ENCODE data around the gene ZC3H12A. TPM values are rescaled to one million over a fixed set of nuclear protein-coding genes. Genes with fewer than 3 reads are reported as not detected.

Gene ZC3H12A
- total and polyA plus RNA-seq, 7 donors: 7.4 to 72.4 (median 14.4) TPM

GRCh38 chr1:37509181-37509580 lies 34.8 kb downstream of the ZC3H12A start:
- Histone ChIP-seq H3K4me1 (peaks cover 0 to 27% (median 18%) of the 10 kb centered on the region in 4 donors), H3K4me3 (no peak overlapping the region), H3K36me3 (peaks cover 9 to 84% (median 21%) of the 10 kb centered on the region in 4 donors), H3K27me3 (no peaks in the 10 kb centered on the region), H3K27ac (no peak overlapping the region), H3K9me3 (no peaks in the 10 kb centered on the region)
- WGBS, 2 donors: 86 to 91% methylated on average over 4 of the region's 4 CpGs
- no peak for DNase-seq
- intact Hi-C loops (cut with DNase I): no loop called here
- TF ChIP-seq POLR2AphosphoS5 (IDR thresholded peaks at IDR 0.05) (no peak), EP300 (IDR thresholded peaks at IDR 0.05) (no peak), POLR2A (IDR thresholded peaks at IDR 0.05) (no peak), CTCF (IDR thresholded peaks at IDR 0.05) (no peak)

- H3K4me1 ChIP-seq: peaks cover 0 to 32% (median 20%) of the 10 kb centered on the region in 4 donors
- H3K36me3 ChIP-seq: peaks cover 1 to 39% (median 4%) of the 10 kb centered on the region in 4 donors
- TF ChIP-seq CTCF (IDR thresholded peaks at IDR 0.05): no peak
- no peak for TF ChIP-seq POLR2A (IDR thresholded peaks at IDR 0.05)
- TF ChIP-seq EP300 (IDR thresholded peaks at IDR 0.05): no peak
- no peak for TF ChIP-seq POLR2AphosphoS5 (IDR thresholded peaks at IDR 0.05)
- peak overlapping the region; percentile 92 to 98 (median 96) for H3K27ac ChIP-seq
- H3K4me3 ChIP-seq: peak overlapping the region; percentile 50 to 99 (median 84)
- H3K9me3 ChIP-seq: no peaks in the 10 kb centered on the region
- DNase-seq: no peak
- WGBS, 2 donors: 2 to 3% methylated on average over 26 of the region's 26 CpGs
- no peaks in the 10 kb centered on the region for H3K27me3 ChIP-seq
- intact Hi-C loops (cut with DNase I): loop anchor here (2.0 to 5.0 kb wide), 3 partner anchors 38 to 178 kb away; partner anchors contain the start of genes CDCA8 and SNIP1
These were observed 39.5 kb downstream of the ZC3H12A start for GRCh38 chr1:37513795-37514349.

- H3K4me3 ChIP-seq: peak within 1 kb of the TSS; percentile 50 to 99 (median 84)
- DNase-seq: peak; percentile 90
- WGBS, 2 donors: 0 to 1% methylated on average over 100 of the region's 100 CpGs
- H3K4me1 ChIP-seq: peaks cover 0 to 32% (median 20%) of the 10 kb centered on the region in 4 donors
- TF ChIP-seq POLR2A (IDR thresholded peaks at IDR 0.05) (peak; percentile 76 to 77), CTCF (IDR thresholded peaks at IDR 0.05) (peak in 2 of 4 experiments; percentile 16 to 82), EP300 (IDR thresholded peaks at IDR 0.05) (no peak), POLR2AphosphoS5 (IDR thresholded peaks at IDR 0.05) (peak; percentile 75 to 91 (median 84))
- no peaks in the 10 kb centered on the region for H3K27me3 ChIP-seq
- H3K9me3 ChIP-seq: no peaks in the 10 kb centered on the region
- intact Hi-C loops (cut with DNase I): loop anchor here (2.0 to 5.0 kb wide), 3 partner anchors 38 to 178 kb away; partner anchors contain the start of genes CDCA8 and SNIP1
- peak within 1 kb of the TSS; percentile 92 to 98 (median 96) for H3K27ac ChIP-seq
- H3K36me3 ChIP-seq: peaks cover 0 to 32% (median 0%) of the 10 kb centered on the region in 4 donors
These were observed 40.2 kb downstream of the ZC3H12A start, which contains the start of gene MEAF6 for GRCh38 chr1:37514350-37515184. TSS of gene MEAF6 (minus strand) at chr1:37514766. CDS start at chr1:37514746, 20 bp downstream.

GRCh38 chr1:37515185-37516034 lies 41.0 kb downstream of the ZC3H12A start:
- Histone ChIP-seq H3K36me3 (peaks cover 0 to 29% (median 0%) of the 10 kb centered on the region in 4 donors), H3K27ac (peak overlapping the region; percentile 92 to 98 (median 96)), H3K4me3 (peak overlapping the region; percentile 50 to 99 (median 84)), H3K27me3 (no peaks in the 10 kb centered on the region), H3K4me1 (peaks cover 0 to 32% (median 20%) of the 10 kb centered on the region in 4 donors), H3K9me3 (no peaks in the 10 kb centered on the region)
- DNase-seq: peak; percentile 20
- intact Hi-C loops (cut with DNase I): loop anchor here (2.0 kb wide), 1 partner anchor 61 kb away; no protein-coding TSS in a partner anchor
- WGBS, 2 donors: 78 to 79% methylated on average over 18 of the region's 18 CpGs
- TF ChIP-seq CTCF (IDR thresholded peaks at IDR 0.05): no peak
- TF ChIP-seq EP300 (IDR thresholded peaks at IDR 0.05): no peak
- no peak for TF ChIP-seq POLR2A (IDR thresholded peaks at IDR 0.05)
- TF ChIP-seq POLR2AphosphoS5 (IDR thresholded peaks at IDR 0.05): no peak

Data from sigmoid colon (tissue), 7 donors.